ENCODE measurements around the gene CGA.

GRCh38 chr6:87101067-87101466, 6.2 kb upstream of the CGA start:
- TF ChIP-seq GATA2 (IDR thresholded peaks at IDR 0.05; ENCODE audit: low read depth, low read length) (no peak), GATA3 (IDR thresholded peaks at IDR 0.05; ENCODE audit: low read depth, low read length) (no peak)
